Loucy (cell line): Measurements from ENCODE around the gene CAV3.

Experiments used
- CTCF ChIP-seq: fragments of 200-600 bp; sonication (generic); conservative IDR thresholded peaks from 2 replicates; pipeline ENCODE4 v1.5.1; 2014; ENCODE audit warnings: mild to moderate bottlenecking, antibody characterized with exemption, low read length
- EZH2phosphoT487 ChIP-seq: fragments of 200-600 bp; IDR thresholded peaks from 2 replicates; pipeline ENCODE4 v1.6.1; 2018; ENCODE audit warnings: antibody characterized with exemption, mild to moderate bottlenecking, moderate library complexity, borderline replicate concordance

GRCh38 chr3:8755097-8755496 is 21.5 kb downstream of the CAV3 start:
- TF ChIP-seq EZH2phosphoT487 (no peak), CTCF (no peak)
